ENCODE data around the gene RPN1.

GRCh38 chr3:128617557-128618397 is 32.8 kb downstream of the RPN1 start:
- TF ChIP-seq CTCF (IDR thresholded peaks at IDR 0.05; ENCODE audit: borderline replicate concordance, extremely low read depth, low read length, poor library complexity, severe bottlenecking) (peak; percentile 84), EZH2 (IDR thresholded peaks at IDR 0.05; ENCODE audit: borderline replicate concordance, low read depth, low read length, severe bottlenecking) (no peak)

Data from DND-41 (cell line).